ENCODE data around the gene SPDYE5. TPM values are rescaled to one million over a fixed set of nuclear protein-coding genes. Genes with fewer than 3 reads are reported as not detected.
"Not testable (repeated sequence)": the region's sequence is repeated elsewhere in the genome, so short reads cannot be mapped to it uniquely, and the experiment has no call there.

The SPDYE5 gene, protein sequence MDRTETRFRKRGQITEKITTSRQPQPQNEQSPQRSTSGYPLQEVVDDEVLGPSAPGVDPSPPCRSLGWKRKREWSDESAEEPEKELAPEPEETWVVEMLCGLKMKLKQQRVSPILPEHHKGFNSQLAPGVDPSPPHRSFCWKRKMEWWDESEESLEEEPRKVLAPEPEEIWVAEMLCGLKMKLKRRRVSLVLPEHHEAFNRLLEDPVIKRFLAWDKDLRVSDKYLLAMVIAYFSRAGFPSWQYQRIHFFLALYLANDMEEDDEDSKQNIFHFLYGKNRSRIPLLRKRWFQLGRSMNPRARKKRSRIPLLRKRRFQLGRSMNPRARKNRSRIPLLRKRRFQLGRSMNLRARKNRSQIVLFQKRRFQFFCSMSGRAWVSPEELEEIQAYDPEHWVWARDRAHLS
- total RNA-seq = not detected

DNA sequence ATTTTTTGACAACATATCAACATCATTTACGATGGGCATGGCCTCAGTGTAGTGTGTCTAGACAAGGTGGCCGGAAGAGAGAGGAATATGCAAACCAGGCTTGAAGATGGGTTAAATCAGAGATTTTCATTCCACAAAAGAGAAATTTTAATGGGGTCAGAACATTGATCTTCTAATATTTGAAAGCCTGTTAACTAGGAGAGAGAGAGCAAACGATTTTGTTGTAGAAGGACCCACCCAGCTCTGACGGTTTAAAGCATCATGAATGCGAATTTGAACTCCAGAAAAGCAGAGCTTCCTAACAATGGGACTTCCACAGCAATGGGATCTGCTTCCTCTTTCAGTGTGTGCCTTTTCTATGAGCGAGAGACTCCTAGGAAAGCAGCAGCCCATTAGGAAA, at the start of gene SPDYE5:
TSS of gene SPDYE5 (plus strand) at position 301 of the 400 bp plus-strand sequence. CDS start 1,728 bp downstream, outside the sequence.
- H3K27me3 Mint-ChIP-seq (ENCODE audit: low read depth); H3K27ac Mint-ChIP-seq; H3K36me3 Mint-ChIP-seq (ENCODE audit: insufficient read depth in 2 of 2); ATAC-seq (replicated peaks in 1 of 2); H3K9me3 Mint-ChIP-seq; H3K4me3 Mint-ChIP-seq; DNase-seq; H3K4me1 Mint-ChIP-seq (ENCODE audit: low read depth): not testable (repeated sequence)

DNA sequence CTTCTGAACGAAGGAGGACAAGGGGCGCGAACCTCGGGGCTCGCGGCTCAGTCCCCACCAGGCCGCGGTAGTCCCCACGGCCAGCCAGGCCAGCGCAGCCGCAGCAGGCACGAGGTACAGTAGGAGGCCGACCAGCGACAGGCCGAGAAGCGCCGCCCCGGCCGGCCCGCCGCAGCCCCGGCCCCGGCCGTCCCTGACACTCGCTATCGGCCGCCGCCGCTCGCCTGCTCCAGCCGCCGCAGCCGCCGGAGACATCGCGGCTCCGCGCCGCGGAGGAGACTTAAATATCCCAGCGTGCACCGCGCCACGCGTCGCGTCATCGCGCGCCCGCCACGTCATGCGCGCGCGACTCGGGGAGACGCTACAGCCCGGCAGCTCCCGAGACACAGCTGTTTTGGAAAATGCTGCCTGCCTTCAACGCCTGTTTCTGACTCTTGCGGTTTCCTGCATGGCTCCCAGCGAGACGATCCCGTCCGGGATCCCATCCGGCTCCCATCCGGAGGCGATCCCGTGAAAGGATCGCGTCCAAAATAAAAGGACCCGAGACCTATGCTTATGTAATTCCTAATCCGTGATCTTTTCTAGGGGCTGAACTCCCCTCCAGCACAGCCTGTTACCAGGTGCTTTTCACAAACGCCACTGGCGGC, 49.5 kb upstream of the SPDYE5 start:
- Mint-ChIP-seq H3K4me1 (ENCODE audit: low read depth) (peaks cover 12% of the 10 kb centered on the region), H3K36me3 (ENCODE audit: insufficient read depth in 2 of 2) (peaks cover 7 to 12% of the 10 kb centered on the region in 2 donors), H3K4me3 (peak overlapping the region; percentile 84 to 95), H3K27ac (peak overlapping the region; percentile 93)
- not testable (repeated sequence) for H3K9me3 Mint-ChIP-seq; H3K27me3 Mint-ChIP-seq (ENCODE audit: low read depth)
- DNase-seq = peak in 1 of 2 donors; percentile 39
- ATAC-seq (replicated peaks in 1 of 2) = peak; percentile 93 to 97

DNA sequence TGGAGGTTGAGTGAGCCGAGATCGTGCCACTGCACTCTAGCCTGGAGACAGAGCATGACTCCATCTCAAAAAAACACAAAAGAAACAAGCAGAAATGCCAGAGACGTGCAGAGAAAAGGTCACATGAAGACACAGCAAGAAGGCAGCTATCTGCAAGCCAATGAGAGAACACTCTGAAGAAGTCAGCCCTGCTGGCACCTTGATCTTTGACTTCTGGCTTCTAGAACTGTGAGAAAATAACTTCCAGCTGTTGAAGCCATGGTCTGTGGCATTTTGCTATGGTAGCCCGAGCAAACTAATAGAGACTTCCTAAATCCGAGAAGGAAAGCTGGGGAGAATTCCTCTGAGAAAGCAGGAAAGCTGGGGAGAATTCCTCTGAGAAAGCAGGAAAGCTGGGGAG, 42.2 kb upstream of the SPDYE5 start:
- ATAC-seq (replicated peaks in 1 of 2); H3K4me1 Mint-ChIP-seq (ENCODE audit: low read depth); DNase-seq; H3K36me3 Mint-ChIP-seq (ENCODE audit: insufficient read depth in 2 of 2); H3K27ac Mint-ChIP-seq; H3K9me3 Mint-ChIP-seq; H3K4me3 Mint-ChIP-seq; H3K27me3 Mint-ChIP-seq (ENCODE audit: low read depth): not testable (repeated sequence)

DNA sequence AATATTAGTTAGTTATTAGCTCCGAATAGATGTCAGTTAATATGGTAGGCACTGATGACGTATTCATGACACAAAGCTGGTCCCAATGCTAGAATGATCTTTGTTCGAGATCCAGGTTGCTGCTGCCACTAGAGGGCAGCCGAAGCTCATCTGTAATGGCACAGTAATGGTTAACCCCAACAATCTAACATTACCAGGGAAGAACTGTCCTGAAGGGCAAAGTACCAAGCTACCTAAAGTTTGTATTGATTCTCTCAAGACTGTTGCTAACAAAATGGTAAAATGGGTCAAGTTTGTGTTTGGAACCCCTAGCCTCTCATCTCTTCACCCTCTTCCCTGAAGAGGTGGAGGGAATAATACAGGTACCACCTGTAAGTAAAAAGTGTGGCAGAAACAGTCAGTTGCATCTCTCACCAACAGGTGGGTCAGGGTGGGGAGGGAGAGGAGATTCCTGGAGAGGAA, 39.6 kb upstream of the SPDYE5 start:
- not testable (repeated sequence) for H3K27ac Mint-ChIP-seq; H3K4me1 Mint-ChIP-seq (ENCODE audit: low read depth); H3K4me3 Mint-ChIP-seq; H3K27me3 Mint-ChIP-seq (ENCODE audit: low read depth); H3K9me3 Mint-ChIP-seq; H3K36me3 Mint-ChIP-seq (ENCODE audit: insufficient read depth in 2 of 2); DNase-seq
- ATAC-seq (replicated peaks in 1 of 2) = peak; percentile 83 to 91

DNA sequence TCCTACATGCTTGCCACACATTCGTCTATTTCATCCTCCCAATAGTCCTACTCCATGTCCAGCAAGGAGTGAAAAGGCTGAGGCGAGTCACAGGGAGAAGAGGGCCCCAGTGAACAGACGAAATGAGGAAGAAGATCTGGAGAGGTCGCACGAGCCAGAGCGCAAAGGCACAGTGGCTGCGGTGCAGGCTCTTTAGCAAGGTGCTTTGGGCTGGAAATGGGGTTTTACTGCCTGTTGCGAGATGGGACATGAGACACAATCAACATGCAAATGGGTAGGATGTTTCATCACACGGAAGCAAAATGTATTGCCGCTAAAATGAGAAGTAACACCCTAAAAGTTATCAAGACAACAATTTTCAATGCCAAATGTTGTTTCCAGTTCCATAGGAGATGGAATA, 35.7 kb upstream of the SPDYE5 start:
- H3K4me1 Mint-ChIP-seq (ENCODE audit: low read depth); DNase-seq; H3K27me3 Mint-ChIP-seq (ENCODE audit: low read depth); H3K27ac Mint-ChIP-seq; H3K36me3 Mint-ChIP-seq (ENCODE audit: insufficient read depth in 2 of 2); H3K4me3 Mint-ChIP-seq; ATAC-seq (replicated peaks in 1 of 2); H3K9me3 Mint-ChIP-seq: not testable (repeated sequence)

DNA sequence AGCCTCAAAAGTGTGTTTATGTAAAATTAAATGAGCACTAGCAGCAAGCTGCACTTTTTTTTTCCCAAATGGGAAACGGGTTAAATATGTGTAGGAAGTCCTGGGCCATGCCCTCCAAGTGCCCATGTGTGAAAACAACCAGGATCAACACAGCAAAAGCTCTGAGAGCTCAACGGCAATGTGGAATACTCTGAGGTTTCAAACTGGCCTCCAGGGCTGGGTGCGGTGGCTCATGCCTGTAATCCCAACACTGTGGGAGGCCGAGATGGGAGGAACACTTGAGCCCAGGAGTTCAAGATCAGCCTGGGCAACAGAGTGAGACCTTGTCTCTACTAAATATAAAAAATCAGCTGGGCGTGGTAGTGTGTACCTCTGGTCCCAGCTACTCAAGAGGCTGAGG, 34.1 kb upstream of the SPDYE5 start:
- DNase-seq; H3K9me3 Mint-ChIP-seq; H3K27me3 Mint-ChIP-seq (ENCODE audit: low read depth); ATAC-seq (replicated peaks in 1 of 2); H3K36me3 Mint-ChIP-seq (ENCODE audit: insufficient read depth in 2 of 2); H3K4me1 Mint-ChIP-seq (ENCODE audit: low read depth); H3K4me3 Mint-ChIP-seq; H3K27ac Mint-ChIP-seq: not testable (repeated sequence)

DNA sequence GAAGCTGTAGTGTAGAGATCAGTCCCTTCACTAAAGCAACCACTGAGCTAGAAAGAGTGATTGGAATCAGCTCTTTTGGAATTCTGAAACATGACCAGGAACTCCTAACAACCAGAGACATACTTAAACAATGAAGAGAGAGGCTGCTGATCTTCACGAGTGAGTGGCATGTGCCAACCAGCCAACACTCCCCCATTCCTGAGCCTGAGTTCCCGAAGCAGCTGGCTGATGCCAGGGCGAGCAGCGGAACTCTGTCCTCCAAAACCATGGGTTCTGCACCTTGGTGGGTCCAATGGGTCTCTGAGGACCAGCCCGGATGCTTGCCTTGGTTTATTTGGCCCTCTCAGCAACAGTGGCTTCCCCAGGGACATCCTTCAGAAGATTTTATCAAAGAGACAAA, 31.6 kb upstream of the SPDYE5 start:
- not testable (repeated sequence) for H3K9me3 Mint-ChIP-seq; H3K27me3 Mint-ChIP-seq (ENCODE audit: low read depth); H3K4me1 Mint-ChIP-seq (ENCODE audit: low read depth); ATAC-seq (replicated peaks in 1 of 2); H3K4me3 Mint-ChIP-seq; DNase-seq; H3K27ac Mint-ChIP-seq; H3K36me3 Mint-ChIP-seq (ENCODE audit: insufficient read depth in 2 of 2)

DNA sequence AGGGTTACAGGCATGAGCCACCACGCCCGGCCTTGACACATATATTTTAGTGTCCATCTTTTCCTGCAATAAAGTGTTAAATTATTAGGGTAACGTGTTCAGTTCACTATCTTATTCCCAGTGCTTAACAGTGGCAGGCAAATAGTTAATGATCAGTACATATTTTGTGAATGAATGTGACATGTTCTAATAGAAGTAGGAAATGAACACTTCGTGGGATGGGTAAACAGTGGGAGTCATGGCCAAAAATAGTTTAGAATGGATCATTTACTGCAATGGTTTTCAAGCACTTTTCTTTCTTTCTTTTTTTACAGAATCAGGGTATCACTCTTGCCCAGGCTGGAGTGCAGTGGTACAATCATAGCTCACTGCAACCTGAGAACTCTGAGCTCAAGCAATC, 22.0 kb upstream of the SPDYE5 start:
- not testable (repeated sequence) for H3K9me3 Mint-ChIP-seq; H3K4me1 Mint-ChIP-seq (ENCODE audit: low read depth); ATAC-seq (replicated peaks in 1 of 2); H3K27me3 Mint-ChIP-seq (ENCODE audit: low read depth); DNase-seq; H3K27ac Mint-ChIP-seq; H3K4me3 Mint-ChIP-seq
- peaks cover 3 to 25% of the 10 kb centered on the region in 2 donors for H3K36me3 Mint-ChIP-seq (ENCODE audit: insufficient read depth in 2 of 2)

DNA sequence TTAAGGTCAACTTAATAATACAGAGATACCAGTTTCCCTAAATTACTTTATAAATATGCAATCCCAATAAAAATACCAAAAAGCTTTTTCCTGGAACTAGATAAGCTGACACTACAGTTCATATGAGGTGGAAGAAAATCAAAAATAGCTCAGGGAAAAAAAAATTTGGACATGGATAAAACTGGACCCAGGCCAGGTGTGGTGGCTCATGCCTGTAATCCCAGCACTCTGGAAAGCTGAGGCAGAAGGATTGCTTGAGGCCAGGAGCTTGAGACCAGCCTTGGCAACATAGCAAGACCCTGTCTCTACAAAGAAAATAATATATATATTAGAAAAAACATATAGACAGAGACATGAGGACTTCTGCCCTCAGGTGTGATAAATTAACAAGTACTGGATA, 14.7 kb upstream of the SPDYE5 start:
- H3K4me1 Mint-ChIP-seq (ENCODE audit: low read depth); H3K27me3 Mint-ChIP-seq (ENCODE audit: low read depth); H3K27ac Mint-ChIP-seq; H3K9me3 Mint-ChIP-seq; ATAC-seq (replicated peaks in 1 of 2); DNase-seq; H3K4me3 Mint-ChIP-seq: not testable (repeated sequence)
- peaks cover 0 to 13% of the 10 kb centered on the region in 2 donors for H3K36me3 Mint-ChIP-seq (ENCODE audit: insufficient read depth in 2 of 2)

DNA sequence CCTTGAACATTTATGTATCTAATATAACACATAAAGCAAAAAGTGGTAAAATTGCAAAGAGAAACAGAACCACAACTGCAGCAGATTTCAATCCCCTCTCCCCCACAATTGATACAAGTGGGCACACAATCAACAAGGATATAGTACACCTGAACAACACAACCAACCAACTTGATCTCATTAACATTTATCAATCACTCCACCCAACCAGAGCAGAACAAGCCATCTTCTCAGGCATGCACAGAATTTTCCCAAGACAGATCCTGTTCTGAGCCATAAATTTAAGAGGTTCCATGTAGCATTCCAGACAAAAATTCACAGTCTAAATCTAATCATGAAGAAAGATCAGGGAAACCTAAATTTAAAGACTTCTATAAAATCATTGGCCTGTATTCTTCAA, 11.8 kb upstream of the SPDYE5 start:
- H3K4me3 Mint-ChIP-seq; H3K9me3 Mint-ChIP-seq; H3K27ac Mint-ChIP-seq; ATAC-seq (replicated peaks in 1 of 2); DNase-seq; H3K27me3 Mint-ChIP-seq (ENCODE audit: low read depth); H3K36me3 Mint-ChIP-seq (ENCODE audit: insufficient read depth in 2 of 2); H3K4me1 Mint-ChIP-seq (ENCODE audit: low read depth): not testable (repeated sequence)

DNA sequence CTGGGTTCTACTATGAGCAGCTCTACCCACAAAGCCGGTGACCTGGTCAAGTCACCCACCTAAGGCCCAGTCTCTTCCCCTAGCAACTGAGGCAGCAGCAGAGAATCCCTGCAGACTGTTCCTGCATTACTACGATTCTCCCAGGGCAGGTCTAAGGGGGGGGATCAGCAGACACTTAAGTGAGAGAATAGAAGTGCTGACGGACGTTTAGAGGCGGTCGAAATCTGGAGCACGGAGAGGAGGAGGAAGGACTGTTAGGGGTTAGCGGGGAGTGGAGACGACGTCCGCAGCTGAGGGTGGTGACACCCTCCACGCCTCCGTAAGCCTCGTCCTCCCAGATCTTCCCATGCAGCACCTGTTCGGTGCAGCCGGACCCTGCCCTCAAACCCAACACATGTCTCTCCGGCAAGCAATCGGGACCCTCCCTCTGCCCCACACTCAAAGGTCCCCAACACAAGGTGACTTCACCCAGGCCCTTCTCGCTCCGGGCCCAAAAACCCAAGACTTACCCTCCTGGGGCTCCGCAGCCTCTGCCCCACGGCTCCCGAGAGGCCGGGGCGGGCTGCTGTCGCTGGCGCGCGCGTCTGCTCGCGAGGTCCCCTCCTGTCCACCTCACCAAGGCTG, 6.7 kb upstream of the SPDYE5 start:
- not testable (repeated sequence) for H3K4me1 Mint-ChIP-seq (ENCODE audit: low read depth); H3K27me3 Mint-ChIP-seq (ENCODE audit: low read depth); H3K36me3 Mint-ChIP-seq (ENCODE audit: insufficient read depth in 2 of 2); H3K9me3 Mint-ChIP-seq
- DNase-seq = peak; percentile 2 to 9
- H3K27ac Mint-ChIP-seq = peak overlapping the region; percentile 77
- peak in 1 of 2 donors; percentile 4 for ATAC-seq (replicated peaks in 1 of 2)
- H3K4me3 Mint-ChIP-seq = peak overlapping the region; percentile 94 to 95

DNA sequence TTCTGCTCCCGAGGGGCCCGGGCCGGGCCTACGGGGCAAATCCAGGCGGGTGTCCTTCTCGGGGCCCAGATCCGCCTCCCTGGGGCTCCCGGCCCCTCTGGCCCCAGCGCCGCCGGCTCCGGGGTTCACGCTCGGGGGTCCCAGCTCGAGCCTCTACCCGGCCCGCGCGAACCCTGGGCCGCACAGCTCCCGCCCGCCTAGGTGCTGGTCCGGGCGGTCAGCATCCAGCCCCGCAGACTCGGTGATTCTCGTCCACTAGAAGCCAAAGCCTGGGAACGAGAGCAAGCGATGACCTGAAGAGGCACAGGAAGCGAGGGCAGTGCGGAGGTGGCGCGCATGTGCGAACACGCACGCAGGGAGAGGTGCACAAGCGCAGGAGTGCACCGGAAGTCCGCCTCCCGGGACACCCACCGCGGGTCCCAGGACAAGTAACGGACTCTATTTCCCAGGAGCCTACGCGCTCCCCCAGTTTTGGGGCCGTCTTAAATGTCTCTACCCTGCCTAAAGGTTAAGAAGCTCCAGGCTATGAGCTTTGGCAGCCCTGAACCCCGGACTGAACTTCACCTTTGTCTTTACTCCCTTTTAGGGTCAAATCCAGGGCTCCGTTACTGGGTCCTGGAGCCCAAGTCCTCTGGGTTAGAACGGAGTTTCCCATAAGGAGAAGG, 6.0 kb upstream of the SPDYE5 start, which contains the start of gene POM121C:
TSS of gene POM121C (minus strand) at position 321 of the 665 bp plus-strand sequence. CDS start 44,803 bp downstream, outside the sequence.
- peak; percentile 90 to 91 for DNase-seq
- H3K4me1 Mint-ChIP-seq (ENCODE audit: low read depth); H3K9me3 Mint-ChIP-seq; H3K27me3 Mint-ChIP-seq (ENCODE audit: low read depth); H3K36me3 Mint-ChIP-seq (ENCODE audit: insufficient read depth in 2 of 2): not testable (repeated sequence)
- Mint-ChIP-seq H3K27ac (peak within 1 kb of the TSS; percentile 79), H3K4me3 (peak within 1 kb of the TSS; percentile 94 to 95)
- peak; percentile 100 for ATAC-seq (replicated peaks in 1 of 2)

DNA sequence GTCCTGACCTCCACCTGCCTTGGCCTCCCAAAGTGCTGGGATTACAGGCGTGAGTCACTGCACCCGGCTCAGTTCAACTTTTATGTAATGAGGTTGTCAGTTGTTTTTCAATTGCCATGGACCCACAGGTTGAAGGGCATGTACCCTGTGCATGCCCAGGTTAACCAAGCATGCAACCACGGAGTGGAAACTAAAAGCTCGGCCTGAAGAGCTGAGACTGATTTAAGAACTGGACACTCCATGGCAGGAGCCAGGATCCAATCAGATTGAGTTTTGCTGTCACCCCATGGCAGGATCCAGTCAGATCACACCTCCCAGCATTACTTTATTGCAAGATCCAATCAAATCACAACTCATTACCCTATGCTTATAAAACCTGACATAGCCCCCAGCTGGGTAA, 16.9 kb downstream of the SPDYE5 start:
- H3K27me3 Mint-ChIP-seq (ENCODE audit: low read depth); H3K36me3 Mint-ChIP-seq (ENCODE audit: insufficient read depth in 2 of 2): not testable (repeated sequence)

More for the DNA sequence above, 16.9 kb downstream of the SPDYE5 start:
- not testable (repeated sequence) for H3K27ac Mint-ChIP-seq; DNase-seq; H3K4me1 Mint-ChIP-seq (ENCODE audit: low read depth); H3K9me3 Mint-ChIP-seq; H3K4me3 Mint-ChIP-seq; ATAC-seq (replicated peaks in 1 of 2)
